HEK293 (cell line): Measurements from ENCODE around the gene TRIM46.

ENCODE experiments used
- CTCF ChIA-PET: fragments of 350-600 bp; formaldehyde crosslinking; extraction: SDS; loops from one replicate; lab custom pipeline; 2021; ENCODE audit warnings: antibody characterized with exemption; lab: Yijun Ruan, JAX
- POLR2A ChIA-PET: fragments of 300-600 bp; formaldehyde crosslinking; extraction: SDS; loops from one replicate; lab custom pipeline; 2020; ENCODE audit warnings: antibody characterized with exemption, inconsistent platforms; lab: Yijun Ruan, JAX
- H3K27ac ChIP-seq: fragments of 200-500 bp; sonication (Bioruptor generic); 2 replicates; pipeline ENCODE4 v1.5.1; 2014; ENCODE audit warnings: low read depth, low read length, control low read depth, inconsistent platforms; ENCODE audit errors: extremely low read depth
- H3K36me3 ChIP-seq, 2 experiments: fragments of 200-500 bp in 1 of 2; sonication (Bioruptor generic) in 1 of 2; 1 replicate in 1 of 2; 2 replicates in 1 of 2; pipeline ENCODE4 v1.5.1; 2014 to 2017; ENCODE audit warnings: inconsistent platforms in 2 of 2, low read length in 2 of 2; ENCODE audit not compliant: control insufficient read depth in 2 of 2, insufficient read depth in 1 of 2
- H3K4me1 ChIP-seq: fragments of 200-500 bp; sonication (Bioruptor generic); 2 replicates; pipeline ENCODE4 v1.5.1; 2014; ENCODE audit warnings: mild to moderate bottlenecking, low read length, inconsistent platforms; ENCODE audit not compliant: control insufficient read depth, insufficient read depth
- H3K4me3 ChIP-seq: 2 replicates; pipeline ENCODE4 v1.5.1; 2011; ENCODE audit warnings: low read depth, mild to moderate bottlenecking, control low read depth, low read length, moderate library complexity
- H3K9me3 ChIP-seq: fragments of 200-500 bp; sonication (Bioruptor generic); 2 replicates; pipeline ENCODE4 v1.5.1; 2014; ENCODE audit warnings: low read depth, low read length, inconsistent platforms; ENCODE audit not compliant: control insufficient read depth, insufficient read depth
- BCL11A ChIP-seq: fragments of 450-650 bp; formaldehyde crosslinking; IDR thresholded peaks from 2 replicates; pipeline ENCODE4 v1.5.1; 2016; ENCODE audit warnings: low read depth, missing biosample characterization, missing genetic modification characterization
- FEZF1 ChIP-seq: fragments of 450-650 bp; formaldehyde crosslinking; IDR thresholded peaks from 2 replicates; pipeline ENCODE4 v1.5.1; 2016; ENCODE audit warnings: missing biosample characterization, missing genetic modification characterization
- GLI4 ChIP-seq: fragments of 450-650 bp; formaldehyde crosslinking; IDR thresholded peaks from 2 replicates; pipeline ENCODE4 v1.5.1; 2016; ENCODE audit warnings: missing biosample characterization, missing genetic modification characterization
- OSR2 ChIP-seq: fragments of 450-650 bp; formaldehyde crosslinking; IDR thresholded peaks from 2 replicates; pipeline ENCODE4 v1.5.1; 2016; ENCODE audit warnings: missing biosample characterization, missing genetic modification characterization
- REPIN1 ChIP-seq: fragments of 450-650 bp; formaldehyde crosslinking; IDR thresholded peaks from 2 replicates; pipeline ENCODE4 v1.5.1; 2017; ENCODE audit warnings: missing biosample characterization, missing genetic modification characterization, low read depth
- ZBTB20 ChIP-seq: fragments of 450-650 bp; formaldehyde crosslinking; IDR thresholded peaks from 2 replicates; pipeline ENCODE4 v1.5.1; 2016; ENCODE audit warnings: missing biosample characterization, missing genetic modification characterization
- ZEB2 ChIP-seq: fragments of 450-650 bp; formaldehyde crosslinking; IDR thresholded peaks from 2 replicates; pipeline ENCODE4 v1.5.1; 2016; ENCODE audit warnings: missing biosample characterization, missing genetic modification characterization
- ZNF121 ChIP-seq: fragments of 450-650 bp; formaldehyde crosslinking; IDR thresholded peaks from 2 replicates; pipeline ENCODE4 v1.5.1; 2016; ENCODE audit warnings: missing biosample characterization, missing genetic modification characterization
- ZNF211 ChIP-seq: fragments of 450-650 bp; formaldehyde crosslinking; IDR thresholded peaks from 2 replicates; pipeline ENCODE4 v1.5.1; 2016; ENCODE audit warnings: low read depth, missing biosample characterization, missing genetic modification characterization
- ZNF26 ChIP-seq: fragments of 450-650 bp; formaldehyde crosslinking; IDR thresholded peaks from 2 replicates; pipeline ENCODE4 v1.5.1; 2016; ENCODE audit warnings: missing biosample characterization, missing genetic modification characterization
- ZNF266 ChIP-seq: fragments of 450-650 bp; formaldehyde crosslinking; IDR thresholded peaks from 2 replicates; pipeline ENCODE4 v1.5.1; 2016; ENCODE audit warnings: missing biosample characterization, missing genetic modification characterization, low read depth
- ZNF280D ChIP-seq: fragments of 450-650 bp; formaldehyde crosslinking; IDR thresholded peaks from 2 replicates; pipeline ENCODE4 v1.5.1; 2016; ENCODE audit warnings: missing biosample characterization, missing genetic modification characterization
- ZNF324 ChIP-seq: fragments of 450-650 bp; formaldehyde crosslinking; IDR thresholded peaks from 2 replicates; pipeline ENCODE4 v1.5.1; 2016; ENCODE audit warnings: missing biosample characterization, missing genetic modification characterization
- ZNF391 ChIP-seq: fragments of 450-650 bp; formaldehyde crosslinking; IDR thresholded peaks from 2 replicates; pipeline ENCODE4 v1.5.1; 2016; ENCODE audit warnings: low read depth, missing biosample characterization, missing genetic modification characterization, borderline replicate concordance
- ZNF398 ChIP-seq: fragments of 450-650 bp; formaldehyde crosslinking; IDR thresholded peaks from 2 replicates; pipeline ENCODE4 v1.5.1; 2017; ENCODE audit warnings: missing biosample characterization, missing genetic modification characterization
- ZNF416 ChIP-seq: fragments of 450-650 bp; formaldehyde crosslinking; IDR thresholded peaks from 2 replicates; pipeline ENCODE4 v1.5.1; 2016; ENCODE audit warnings: missing biosample characterization, missing genetic modification characterization
- ZNF664 ChIP-seq: fragments of 450-650 bp; formaldehyde crosslinking; IDR thresholded peaks from 2 replicates; pipeline ENCODE4 v1.5.1; 2016; ENCODE audit warnings: missing biosample characterization, missing genetic modification characterization
- ZNF785 ChIP-seq: fragments of 450-650 bp; formaldehyde crosslinking; IDR thresholded peaks from 2 replicates; pipeline ENCODE4 v1.5.1; 2016; ENCODE audit warnings: missing biosample characterization, missing genetic modification characterization
- ZNF792 ChIP-seq: fragments of 450-650 bp; formaldehyde crosslinking; IDR thresholded peaks from 2 replicates; pipeline ENCODE4 v1.5.1; 2016; ENCODE audit warnings: missing biosample characterization, missing genetic modification characterization
- TF ChIP-seq, protein P1 (sequence below): fragments of 450-650 bp; formaldehyde crosslinking; IDR thresholded peaks from 2 replicates; pipeline ENCODE4 v1.5.1; 2016; ENCODE audit warnings: missing biosample characterization, missing genetic modification characterization
- TF ChIP-seq, protein P2 (sequence below): fragments of 450-650 bp; formaldehyde crosslinking; IDR thresholded peaks from 2 replicates; pipeline ENCODE4 v1.5.1; 2016; ENCODE audit warnings: missing biosample characterization, missing genetic modification characterization
- TF ChIP-seq, protein P3 (sequence below): fragments of 450-650 bp; formaldehyde crosslinking; optimal IDR thresholded peaks from 2 replicates; pipeline ENCODE3; 2016; ENCODE audit warnings: missing biosample characterization, mild to moderate bottlenecking, missing genetic modification characterization

TRIM46 gene

GRCh38 chr1:155170101-155170785, 3.4 kb upstream of the TRIM46 start (continued):
- TF ChIP-seq ZNF26 (no peak), ZNF121 (tag by site-specific recombination) (peak; percentile 64), ZBTB20 (tag by site-specific recombination) (no peak), ZNF664 (no peak)

DNA sequence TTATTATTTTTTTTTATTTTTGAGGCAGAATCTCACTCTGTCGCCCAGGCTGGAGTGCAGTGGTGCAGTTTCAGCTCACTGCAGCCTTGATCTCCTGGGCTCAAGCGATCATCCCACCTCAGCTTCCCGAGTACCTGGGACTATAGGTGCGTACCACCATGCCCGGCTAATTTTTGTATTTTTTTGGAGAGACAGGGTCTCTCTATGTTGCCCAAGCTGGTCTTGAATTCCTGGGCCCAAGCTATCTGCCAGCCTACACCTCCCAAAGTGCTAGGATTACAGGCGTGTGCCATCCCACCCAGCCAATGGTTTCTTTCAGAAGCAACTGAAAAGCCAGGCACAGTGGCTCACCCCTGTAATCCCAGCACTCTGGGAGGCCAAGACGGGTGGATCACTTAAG, 2.8 kb upstream of the TRIM46 start:
- Histone ChIP-seq H3K36me3 (peaks cover 5 to 31% of the 10 kb centered on the region in 2 experiments; a peak in 2 of 3 replicates), H3K4me1 (no peaks in the 10 kb centered on the region; the same call in 1 of the 2 replicates), H3K4me3 (no peak overlapping the region), H3K27ac (no peak overlapping the region), H3K9me3 (no peaks in the 10 kb centered on the region)
- ChIA-PET POLR2A (interaction anchor here (1.7 kb wide), 1 partner anchor 23 kb away, joined by 3 read pairs; no protein-coding TSS in a partner anchor), CTCF (interaction anchor here (0.6 to 12.2 kb wide), 8 partner anchors 22 to 1506 kb away, joined by 3 to 439 read pairs (median 4); partner anchors contain the start of gene DPM3)
- TF ChIP-seq, protein P1, sequence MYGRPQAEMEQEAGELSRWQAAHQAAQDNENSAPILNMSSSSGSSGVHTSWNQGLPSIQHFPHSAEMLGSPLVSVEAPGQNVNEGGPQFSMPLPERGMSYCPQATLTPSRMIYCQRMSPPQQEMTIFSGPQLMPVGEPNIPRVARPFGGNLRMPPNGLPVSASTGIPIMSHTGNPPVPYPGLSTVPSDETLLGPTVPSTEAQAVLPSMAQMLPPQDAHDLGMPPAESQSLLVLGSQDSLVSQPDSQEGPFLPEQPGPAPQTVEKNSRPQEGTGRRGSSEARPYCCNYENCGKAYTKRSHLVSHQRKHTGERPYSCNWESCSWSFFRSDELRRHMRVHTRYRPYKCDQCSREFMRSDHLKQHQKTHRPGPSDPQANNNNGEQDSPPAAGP (tag by site-specific recombination) = no peak
- TF ChIP-seq ZEB2 (no peak), ZNF792 (tag by site-specific recombination) (no peak), REPIN1 (no peak), ZNF266 (tag by site-specific recombination) (no peak), ZNF324 (no peak), BCL11A (tag by site-specific recombination) (no peak), OSR2 (tag by site-specific recombination) (no peak), ZNF211 (tag by site-specific recombination) (no peak), ZNF416 (tag by site-specific recombination) (no peak), ZNF26 (no peak), ZBTB20 (tag by site-specific recombination) (no peak), ZNF280D (no peak), FEZF1 (tag by site-specific recombination) (no peak), ZNF785 (tag by site-specific recombination) (no peak), ZNF398 (tag by site-specific recombination) (no peak), ZNF391 (no peak), GLI4 (no peak)
- TF ChIP-seq, protein P2, sequence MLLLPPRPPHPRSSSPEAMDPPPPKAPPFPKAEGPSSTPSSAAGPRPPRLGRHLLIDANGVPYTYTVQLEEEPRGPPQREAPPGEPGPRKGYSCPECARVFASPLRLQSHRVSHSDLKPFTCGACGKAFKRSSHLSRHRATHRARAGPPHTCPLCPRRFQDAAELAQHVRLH (tag by site-specific recombination) = no peak
- TF ChIP-seq, protein P3, sequence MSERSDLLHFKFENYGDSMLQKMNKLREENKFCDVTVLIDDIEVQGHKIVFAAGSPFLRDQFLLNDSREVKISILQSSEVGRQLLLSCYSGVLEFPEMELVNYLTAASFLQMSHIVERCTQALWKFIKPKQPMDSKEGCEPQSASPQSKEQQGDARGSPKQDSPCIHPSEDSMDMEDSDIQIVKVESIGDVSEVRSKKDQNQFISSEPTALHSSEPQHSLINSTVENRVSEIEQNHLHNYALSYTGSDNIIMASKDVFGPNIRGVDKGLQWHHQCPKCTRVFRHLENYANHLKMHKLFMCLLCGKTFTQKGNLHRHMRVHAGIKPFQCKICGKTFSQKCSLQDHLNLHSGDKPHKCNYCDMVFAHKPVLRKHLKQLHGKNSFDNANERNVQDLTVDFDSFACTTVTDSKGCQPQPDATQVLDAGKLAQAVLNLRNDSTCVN (tag by site-specific recombination) = no peak
- TF ChIP-seq, all 188 proteins: peak for 0
